Posterior vena cava (tissue), 2 donors: ENCODE measurements around the gene MAP4K3. TPM values are rescaled to one million over a fixed set of nuclear protein-coding genes. Genes with fewer than 3 reads are reported as not detected.
A peak's percentile ranks its signal among the peaks of the same experiment; 100 is the strongest.
"Not testable (repeated sequence)": the region's sequence is repeated elsewhere in the genome, so short reads cannot be mapped to it uniquely, and the experiment has no call there.

Experiments used
- DNase-seq: peaks from one replicate; pipeline ENCODE4 v3.0.0-alpha.2; 2020; ENCODE audit warnings: low spot score
- intact Hi-C, 2 donors: fragments of 100-400 bp; cut with DNase I; formaldehyde crosslinking; loops; one replicate each; pipeline versions ENCODE4 v1.14.1 to v1.14.2; 2022 to 2023
- total RNA-seq, 2 donors: library from RNA; stranded (reverse); fragmentation: NEBNext Ultra II Directional; extraction: Animal tissue kit (Norgen Biotek cat#: 25700); gene quantifications; one replicate each; pipeline ENCODE4 v1.2.1, GENCODE V29; 2021
- donor health status: DM: yes; HTN: yes; CAD: no.
- donor health status: DM: yes; HTN: yes; CAD: no.

The MAP4K3 gene
- total RNA-seq, 2 donors from 2014 or later, result 24.7 to 47.4 TPM

DNA sequence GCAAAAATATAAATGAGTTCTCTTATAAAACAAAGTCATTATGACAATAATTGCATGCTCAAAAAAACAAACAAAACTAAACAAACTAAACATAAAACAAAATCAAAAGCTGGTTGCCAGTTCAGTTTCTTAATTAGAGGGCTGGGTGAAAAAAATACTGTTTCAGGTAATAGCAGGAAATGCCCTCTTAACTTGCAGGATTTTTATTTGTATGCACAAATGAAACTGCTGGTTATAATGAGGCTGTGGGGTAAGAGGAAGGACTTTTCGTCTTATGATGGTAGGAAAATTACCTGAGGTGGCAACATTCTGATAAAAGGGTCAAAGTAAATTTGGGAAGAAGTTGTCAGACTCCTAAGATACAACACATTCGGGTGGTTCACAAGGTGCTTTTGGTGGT lies 171.8 kb downstream of the MAP4K3 start:
- intact Hi-C loops, result no loop called here
- DNase-seq, result no peak

DNA sequence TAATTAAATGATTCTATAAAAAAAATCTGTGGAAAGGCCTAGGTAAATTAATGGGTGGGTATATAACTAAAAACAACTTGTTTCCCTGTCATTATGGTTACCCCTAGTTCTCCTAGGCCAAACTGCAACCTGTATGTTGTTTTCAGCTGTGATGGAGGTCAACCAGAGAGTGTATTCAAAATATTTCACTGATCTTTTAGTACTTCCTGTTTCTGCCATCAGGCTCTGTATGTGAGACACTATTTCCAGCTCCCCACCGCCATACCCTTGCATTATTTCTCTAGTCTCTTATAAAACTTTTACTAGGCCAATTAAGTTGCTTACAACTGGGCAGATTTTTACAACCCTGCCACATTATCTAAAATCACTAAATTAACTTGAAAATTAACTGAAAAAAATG lies 172.4 kb downstream of the MAP4K3 start:
- no peak for DNase-seq
- intact Hi-C loops, result no loop called here

DNA sequence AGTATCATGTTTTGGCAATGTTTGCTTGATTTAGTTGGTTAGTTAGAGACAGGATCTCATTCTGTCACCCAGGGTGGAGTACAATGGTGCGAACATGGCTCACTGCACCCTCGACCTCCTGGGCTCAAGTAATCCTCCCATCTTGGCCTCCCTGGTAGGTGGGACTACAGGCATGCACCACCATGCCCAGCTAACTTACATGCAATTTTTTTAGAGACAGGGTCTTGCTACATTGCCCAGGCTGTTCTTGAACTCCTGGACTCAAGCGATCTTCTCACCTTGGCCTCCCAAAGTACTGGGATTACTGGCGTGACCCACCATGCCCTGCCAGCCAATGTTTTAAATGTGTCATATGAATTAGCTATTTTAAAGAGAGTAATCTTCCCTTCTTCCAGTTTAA lies 177.0 kb downstream of the MAP4K3 start:
- intact Hi-C loops, result no loop called here

DNA sequence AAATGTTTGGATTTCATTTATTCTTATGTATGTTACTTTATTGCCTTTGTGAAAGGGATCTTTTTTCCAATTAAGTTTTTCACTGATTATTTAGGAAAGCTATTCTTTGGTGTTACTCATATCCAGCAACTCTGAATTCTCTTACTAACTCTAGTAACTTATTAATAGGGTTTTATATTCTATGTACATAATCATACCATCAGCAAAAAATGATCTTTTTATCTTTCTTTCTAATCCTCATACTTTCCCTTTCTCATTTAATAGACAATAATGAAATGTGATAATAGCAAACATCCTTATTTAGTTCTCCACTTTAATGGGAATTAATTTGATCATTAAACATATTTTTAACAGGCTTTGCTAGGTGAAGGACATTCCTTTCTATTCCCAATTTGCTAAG lies 181.0 kb downstream of the MAP4K3 start:
- DNase-seq, result no peak
- intact Hi-C loops, result no loop called here

More for the DNA sequence above, 177.0 kb downstream of the MAP4K3 start:
- DNase-seq, result no peak

DNA sequence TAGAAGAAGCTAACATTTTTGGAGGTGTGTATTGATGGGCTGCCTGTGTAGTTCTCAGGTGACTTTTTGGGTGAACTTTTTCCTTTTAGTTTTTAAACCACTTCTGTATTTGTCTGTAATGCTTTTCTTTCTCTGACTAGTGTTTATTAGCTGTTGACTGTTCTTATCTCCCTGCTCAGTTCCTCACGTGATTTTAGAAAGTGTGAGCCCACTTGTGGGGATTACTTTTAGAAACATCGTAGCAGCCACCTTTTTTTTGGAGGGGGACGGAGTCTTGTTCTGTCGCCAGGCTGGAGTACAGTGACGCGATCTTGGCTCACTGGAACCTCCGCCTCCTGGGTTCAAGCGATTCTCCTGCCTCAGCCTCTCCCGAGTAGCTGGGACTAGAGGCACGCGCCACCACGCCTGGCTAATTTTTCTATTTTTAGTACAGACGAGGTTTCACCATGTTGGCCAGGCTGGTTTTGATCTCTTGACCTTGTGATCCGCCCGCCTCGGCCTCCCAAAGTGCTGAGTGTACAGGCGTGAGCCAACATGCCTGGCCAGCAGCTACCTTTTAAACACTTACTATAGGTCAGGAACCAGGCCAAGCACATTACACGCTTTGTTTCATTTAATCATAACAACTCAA lies 184.1 kb downstream of the MAP4K3 start:
- DNase-seq, result no peak
- intact Hi-C loops, result no loop called here

DNA sequence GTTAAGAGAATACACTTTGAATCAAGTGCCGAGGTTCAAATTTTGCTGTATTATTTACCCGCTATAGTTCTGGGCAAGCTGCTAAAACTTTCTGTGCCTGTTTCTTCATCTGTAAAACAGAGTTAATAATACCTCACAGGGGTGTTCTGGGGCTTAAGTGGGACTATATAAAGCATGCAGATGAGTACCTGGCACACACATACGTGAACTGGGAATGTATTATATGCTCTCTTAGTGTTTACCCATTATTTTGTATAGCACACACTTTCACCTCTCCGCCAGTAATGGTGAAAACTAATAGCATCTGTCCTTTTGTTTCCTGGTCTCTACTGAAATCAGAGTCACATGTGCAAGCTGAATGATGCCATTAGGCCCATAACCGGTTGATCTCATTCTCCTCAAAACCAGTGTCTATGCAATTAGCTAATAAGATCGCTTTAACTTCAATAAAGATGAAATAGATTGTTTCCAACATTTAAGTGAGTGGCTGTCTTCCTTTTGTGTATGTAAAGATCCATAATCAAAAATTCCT lies 189.5 kb downstream of the MAP4K3 start:
- intact Hi-C loops, result no loop called here
- DNase-seq, result no peak

DNA sequence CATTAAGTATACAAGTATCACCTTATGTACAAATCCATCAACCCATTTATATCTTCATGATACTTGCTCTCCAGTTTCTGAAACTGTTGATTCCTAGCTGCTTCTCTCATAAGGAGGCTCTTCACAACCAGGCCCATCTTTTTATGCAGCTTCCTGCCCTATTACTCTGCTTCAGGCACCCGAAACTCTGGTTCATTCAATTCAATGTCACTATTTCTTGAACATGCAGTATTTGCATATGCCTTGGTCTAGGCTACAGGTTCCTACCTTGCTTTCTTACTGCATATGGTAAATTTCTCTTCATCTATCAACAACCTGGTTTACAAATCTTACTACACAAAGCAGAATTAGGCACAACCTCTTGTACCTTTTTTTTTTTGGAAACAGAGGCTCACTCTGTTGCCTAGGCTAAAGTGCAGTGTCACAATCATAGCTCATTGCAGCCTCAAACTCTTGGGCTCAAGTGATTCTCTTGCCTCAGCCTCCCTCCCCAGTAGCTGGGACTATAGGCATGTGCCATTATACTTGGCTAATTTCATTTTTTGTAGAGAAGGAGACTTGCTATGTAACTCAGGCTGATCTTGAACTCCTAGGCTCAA lies 190.6 kb downstream of the MAP4K3 start:
- no peak for DNase-seq

DNA sequence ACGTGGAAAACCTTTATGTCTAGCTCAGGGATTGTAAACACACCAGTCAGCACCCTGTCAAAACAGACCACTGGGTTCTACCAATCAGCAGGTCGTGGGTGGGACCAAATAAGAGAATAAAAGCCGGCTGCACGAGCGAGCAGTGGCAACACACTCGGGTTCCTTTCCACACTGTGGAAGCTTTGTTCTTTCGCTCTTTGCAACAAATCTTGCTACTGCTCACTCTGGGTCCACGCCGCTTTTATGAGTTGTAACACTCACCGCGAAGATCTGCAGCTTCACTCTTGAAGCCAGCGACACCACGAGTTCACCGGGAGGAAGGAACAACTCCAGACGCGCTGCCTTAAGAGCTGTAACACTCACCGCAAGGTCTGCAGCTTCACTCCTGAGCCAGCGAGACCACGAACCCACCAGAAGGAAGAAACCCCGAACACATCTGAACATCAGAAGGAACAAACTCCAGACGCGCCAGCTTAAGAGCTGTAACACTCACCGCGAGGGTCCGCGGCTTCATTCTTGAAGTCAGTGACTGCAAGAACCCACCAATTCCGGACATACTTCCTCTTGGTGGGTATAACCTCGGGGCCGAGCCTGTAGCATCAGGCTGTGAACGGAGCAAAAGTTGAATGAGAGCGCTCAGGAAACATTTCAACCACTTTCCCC lies 192.0 kb downstream of the MAP4K3 start:
- intact Hi-C loops, DNase-seq: not testable (repeated sequence)

More for the DNA sequence above, 190.6 kb downstream of the MAP4K3 start:
- intact Hi-C loops, result no loop called here

DNA sequence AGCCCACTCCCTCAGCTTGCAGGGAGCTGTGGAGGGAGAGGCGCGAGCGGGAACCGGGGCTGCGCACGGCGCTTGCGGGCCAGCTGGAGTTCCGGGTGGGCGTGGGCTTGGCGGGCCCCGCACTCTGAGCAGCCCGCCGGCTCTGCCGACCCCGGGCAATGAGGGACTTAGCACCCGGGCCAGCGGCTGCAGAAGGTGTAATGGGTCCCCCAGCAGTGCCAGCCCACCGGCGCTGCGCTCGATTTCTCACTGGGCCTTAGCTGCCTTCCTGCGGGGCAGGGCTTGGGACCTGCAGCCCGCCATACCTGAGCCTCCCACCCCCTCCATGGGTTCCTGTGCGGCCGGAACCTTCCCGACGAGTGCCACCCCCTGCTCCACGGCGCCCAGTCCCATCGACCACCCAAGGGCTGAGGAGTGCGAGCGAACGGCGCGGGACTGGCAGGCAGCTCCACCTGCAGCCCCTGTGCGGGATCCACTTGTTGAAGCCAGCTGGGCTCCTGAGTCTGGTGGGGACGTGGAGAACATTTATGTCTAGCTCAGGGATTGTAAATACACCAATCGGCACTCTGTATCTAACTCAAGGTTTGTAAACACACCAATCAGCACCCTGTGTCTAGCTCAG lies 192.7 kb downstream of the MAP4K3 start:
- DNase-seq, intact Hi-C loops: not testable (repeated sequence)

DNA sequence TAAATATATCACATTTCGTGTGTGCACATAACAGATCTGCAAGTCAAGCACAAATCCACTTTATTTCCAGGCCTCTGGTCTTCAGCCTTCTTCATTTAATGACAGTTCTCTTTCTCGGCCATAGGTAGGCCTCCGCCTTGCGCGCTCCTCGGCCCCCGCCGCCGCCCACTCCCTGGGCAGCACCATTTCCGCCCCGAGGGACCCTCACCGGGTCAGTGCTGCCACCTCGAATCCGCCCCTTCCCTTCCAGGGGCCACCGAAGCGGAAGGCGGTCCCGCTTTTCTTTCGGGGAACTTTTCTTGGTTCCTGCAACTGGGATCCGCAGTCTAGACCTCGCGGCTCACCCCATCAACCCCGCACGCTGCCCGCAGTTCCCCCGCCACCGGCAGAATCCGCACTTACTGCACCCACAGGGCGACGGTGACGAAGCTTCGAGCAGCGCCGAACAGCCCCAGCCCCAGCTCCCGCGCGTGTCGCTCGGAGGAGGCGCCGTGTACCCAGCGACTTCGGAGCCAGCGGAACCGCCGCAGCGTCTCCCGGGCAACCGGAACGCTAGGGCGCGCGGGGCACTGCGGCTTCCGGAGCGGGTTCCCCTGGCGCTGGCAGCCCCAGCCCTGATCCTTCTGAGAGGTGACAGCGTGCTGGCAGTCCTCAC lies 193.5 kb downstream of the MAP4K3 start, which contains the start of gene CDKL4:
Gene CDKL4 (minus strand): TSS at position 502 of the 655 bp plus-strand sequence.
- intact Hi-C loops, result no loop called here
- no peak for DNase-seq

DNA sequence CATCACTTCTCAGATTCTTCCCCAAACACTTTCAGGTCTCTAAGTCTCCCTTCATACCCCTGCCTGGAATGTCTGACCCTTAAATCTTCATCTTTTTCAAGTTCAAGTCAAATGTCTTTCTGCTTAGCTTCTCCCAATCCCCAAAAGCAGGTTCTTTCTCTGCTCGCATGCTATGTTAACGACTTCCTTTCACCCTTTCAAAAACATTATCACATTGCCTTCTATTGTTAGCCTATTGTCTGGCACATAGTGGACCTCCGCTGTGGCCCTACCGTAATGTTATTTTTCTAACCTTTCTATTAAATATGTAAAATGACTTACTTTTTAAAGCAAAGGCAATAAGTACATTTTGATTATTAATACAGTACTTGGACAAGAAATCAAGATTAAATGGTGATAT lies 195.5 kb downstream of the MAP4K3 start:
- intact Hi-C loops, result no loop called here
- DNase-seq, result no peak

DNA sequence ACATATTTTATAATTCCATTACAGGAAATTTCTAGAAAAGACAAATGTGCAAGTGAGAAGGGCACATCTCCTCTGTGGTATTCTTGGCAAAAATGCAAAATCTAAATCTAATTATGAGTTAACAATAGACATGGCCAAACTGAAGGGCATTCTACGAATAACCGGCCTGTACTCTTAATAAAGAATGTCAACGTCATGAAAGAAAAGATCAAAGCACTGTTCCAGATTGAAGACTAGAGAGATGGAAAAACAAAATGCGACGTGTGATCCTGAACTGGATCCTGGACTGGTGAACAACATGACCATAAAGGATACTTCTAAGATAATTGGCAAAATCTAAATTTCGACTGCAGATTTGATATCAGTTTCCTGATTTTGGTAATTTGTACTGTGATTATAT lies 196.3 kb downstream of the MAP4K3 start:
- DNase-seq, result no peak
- intact Hi-C loops, result no loop called here

DNA sequence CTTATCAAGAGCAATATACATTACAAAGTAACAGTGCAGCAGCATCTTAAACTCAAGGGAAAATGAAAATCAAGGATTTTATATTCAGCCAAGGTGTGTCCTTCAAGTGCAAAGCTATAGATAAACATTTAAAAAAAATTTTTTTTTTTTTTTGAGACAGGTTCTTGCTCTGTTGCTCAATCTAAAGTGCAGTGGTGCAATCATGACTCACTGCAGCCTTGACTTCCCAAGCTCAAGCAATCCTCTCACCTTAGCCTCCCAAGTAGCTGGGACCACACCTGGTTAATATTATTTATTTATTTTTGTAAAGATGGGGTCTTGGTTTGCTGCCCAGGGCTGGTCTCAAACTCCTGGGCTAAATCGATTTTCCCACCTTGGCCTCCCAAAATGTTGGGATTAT lies 202.3 kb downstream of the MAP4K3 start:
- no peak for DNase-seq
- intact Hi-C loops, result no loop called here

DNA sequence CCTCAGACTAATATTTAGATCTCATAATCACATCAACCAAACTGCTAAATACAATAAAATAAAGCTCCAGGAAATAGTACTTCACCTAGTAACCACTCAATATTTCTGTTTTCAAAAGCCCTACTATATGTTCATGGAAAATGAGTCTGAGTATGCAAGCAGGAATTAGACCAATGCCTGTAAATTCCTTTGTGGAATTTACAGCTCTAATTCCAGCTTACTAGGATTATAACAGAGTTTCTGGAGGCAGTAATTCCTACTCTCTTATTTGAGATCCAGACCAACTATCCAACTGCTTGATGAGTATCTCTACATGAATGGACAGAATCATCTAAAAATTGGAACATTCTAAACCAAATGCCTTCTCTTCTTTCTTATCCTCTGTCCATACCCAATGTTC lies 204.9 kb downstream of the MAP4K3 start:
- no peak for DNase-seq
- intact Hi-C loops, result no loop called here

DNA sequence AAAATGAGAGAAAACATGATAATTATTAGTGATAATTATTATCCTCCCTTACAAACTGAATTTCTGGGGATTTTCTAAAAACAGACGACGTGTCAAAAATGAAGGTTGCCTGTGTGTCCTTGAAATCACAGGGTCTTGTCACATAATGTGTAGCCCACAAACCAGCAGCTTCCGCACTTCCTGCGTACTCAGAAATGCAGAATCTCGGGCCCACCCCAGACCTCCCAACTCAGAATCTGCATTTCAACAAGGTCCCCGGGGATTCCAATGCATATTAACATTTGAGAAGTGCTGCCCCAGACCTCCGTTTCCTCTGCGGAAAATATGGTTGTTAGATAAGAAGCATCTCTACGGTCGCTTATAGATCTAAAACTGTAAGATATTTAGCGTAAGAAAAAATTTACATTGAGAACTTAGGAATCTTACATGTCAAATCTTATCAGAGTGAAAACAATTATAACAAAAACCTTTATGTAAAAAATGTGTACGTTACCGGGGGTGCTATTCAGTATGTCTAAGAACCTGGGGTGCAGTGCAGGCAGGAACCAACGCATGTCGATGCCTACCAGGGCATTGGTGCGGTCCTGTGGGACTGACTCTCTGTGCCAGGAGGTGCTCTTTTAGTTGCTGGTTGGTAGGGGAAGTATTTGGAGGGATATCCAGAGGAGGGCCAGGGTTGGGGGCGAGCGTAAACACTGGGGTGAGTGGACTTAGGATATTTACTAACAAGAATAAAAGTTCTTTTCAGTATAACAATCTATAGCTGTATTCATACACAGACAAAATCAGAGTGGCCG lies 208.5 kb downstream of the MAP4K3 start:
- DNase-seq, result peak; percentile 66
- intact Hi-C loops, result loop anchor here in 1 of 2 donors (5.0 kb wide), 1 partner anchor 166 kb away; no protein-coding TSS in a partner anchor

DNA sequence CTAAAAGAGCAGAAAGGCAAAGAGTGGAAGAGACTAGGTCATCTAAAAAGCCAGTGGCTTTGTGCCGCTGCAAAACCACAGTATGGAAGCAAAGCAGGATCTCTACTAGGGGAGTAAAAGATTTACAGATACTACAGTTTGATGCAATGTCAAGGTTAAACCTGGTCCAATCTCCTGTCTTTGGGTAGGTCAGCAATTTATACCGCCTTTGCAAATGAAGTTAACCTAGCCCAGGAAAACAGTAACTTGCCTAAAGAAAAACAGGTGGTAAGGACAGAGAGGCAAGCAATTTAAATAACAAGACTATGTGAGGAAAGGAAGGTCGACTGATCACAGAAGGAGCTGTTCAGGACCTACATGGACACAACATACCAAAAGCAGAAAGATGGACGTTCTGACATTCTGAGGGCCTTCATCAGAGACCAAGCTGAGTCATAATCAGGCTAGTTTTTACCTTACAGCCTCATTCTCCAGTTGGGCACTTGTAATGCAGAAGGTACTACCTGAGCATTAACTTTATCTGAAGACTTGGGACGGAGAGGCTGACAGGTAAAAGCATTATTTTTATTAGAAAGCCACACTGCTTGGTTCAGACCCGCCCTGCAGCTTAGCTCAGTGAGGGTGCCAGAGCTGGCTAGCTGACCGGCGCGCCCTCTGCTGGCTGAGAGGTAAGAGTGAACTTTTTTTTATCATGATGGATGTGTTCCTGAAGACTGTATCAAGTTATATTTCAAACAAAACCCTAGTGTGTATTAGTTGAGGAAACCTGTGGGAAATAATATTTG lies 209.3 kb downstream of the MAP4K3 start:
- intact Hi-C loops, result loop anchor here (2.0 to 5.0 kb wide), 2 partner anchors 163 to 166 kb away; no protein-coding TSS in a partner anchor
- DNase-seq, result peak; percentile 93

DNA sequence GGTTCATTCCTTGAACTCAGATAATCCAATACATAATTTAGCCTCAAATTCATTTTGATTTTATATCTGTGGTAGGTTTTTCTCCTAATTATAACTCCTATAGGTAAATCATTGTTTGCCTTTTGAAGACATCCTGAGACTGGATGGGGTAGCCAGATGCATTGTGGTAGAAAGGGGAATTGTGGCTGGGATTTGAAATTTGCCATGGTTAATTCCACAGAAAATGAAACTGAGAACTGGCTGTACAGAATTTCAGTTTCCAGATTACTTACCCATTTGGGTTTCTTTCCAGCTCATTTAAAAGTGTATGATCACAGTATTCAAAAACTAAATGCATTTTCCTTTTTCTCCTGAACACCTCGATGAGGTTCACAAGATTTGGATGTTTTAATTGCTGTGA lies 211.5 kb downstream of the MAP4K3 start:
- intact Hi-C loops, result loop anchor here in 1 of 2 donors (5.0 kb wide), 1 partner anchor 163 kb away; no protein-coding TSS in a partner anchor
- no peak for DNase-seq

DNA sequence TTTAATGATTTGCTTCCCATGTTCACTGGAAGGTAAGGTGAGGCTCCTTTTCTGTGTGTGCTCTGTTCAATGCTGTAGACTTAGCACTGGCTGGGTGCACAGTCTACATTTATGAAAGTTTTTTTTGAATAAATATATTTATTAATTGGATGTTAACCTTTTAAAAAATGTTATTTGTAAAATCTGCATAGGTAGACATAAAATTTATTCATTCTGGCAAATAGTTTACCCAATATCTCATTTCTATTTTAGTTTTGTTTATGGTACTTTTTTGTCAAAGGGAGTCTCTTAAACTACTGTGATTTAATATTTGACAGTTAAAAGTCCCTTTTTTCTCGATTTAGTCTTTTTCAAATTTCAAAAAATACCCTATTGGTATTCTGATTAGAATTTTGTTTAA lies 213.2 kb downstream of the MAP4K3 start:
- no peak for DNase-seq
- intact Hi-C loops, result no loop called here
